Activated CD4-positive, alpha-beta T cell treated with anti-CD3 and anti-CD28 coated beads, Interleukin-2, amount 10 ng/mL, durations not matched to agents 7 days and 5 days (primary cell): Measurements from ENCODE around the gene MLLT6. TPM values are rescaled to one million over a fixed set of nuclear protein-coding genes. Genes with fewer than 3 reads are reported as not detected.

Experiments used
- CTCF ChIA-PET: fragments of 350-600 bp; sonication (Branson Sonifier 250); formaldehyde crosslinking; loops from one replicate; lab custom pipeline; 2021; ENCODE audit warnings: antibody characterized with exemption; lab: Charles Lee
- POLR2A ChIA-PET: fragments of 350-600 bp; sonication (Branson Sonifier 250); formaldehyde crosslinking; loops from one replicate; lab custom pipeline; 2021; ENCODE audit warnings: antibody characterized with exemption; lab: Charles Lee
- DNase-seq: peaks from one replicate; pipeline ENCODE4 v3.0.0-alpha.2; 2020
- H3K27ac Mint-ChIP-seq: one replicate; pipeline ENCODE4 v1.8.0; 2021; ENCODE audit warnings: mild to moderate bottlenecking, moderate library complexity, mixed read lengths
- H3K27me3 Mint-ChIP-seq: one replicate; pipeline ENCODE4 v1.8.0; 2021; ENCODE audit warnings: mixed read lengths
- H3K36me3 Mint-ChIP-seq: one replicate; pipeline ENCODE4 v1.8.0; 2021; ENCODE audit warnings: low read depth, mixed read lengths
- H3K4me1 Mint-ChIP-seq: one replicate; pipeline ENCODE4 v1.8.0; 2021; ENCODE audit warnings: mixed read lengths
- H3K4me3 Mint-ChIP-seq: one replicate; pipeline ENCODE4 v1.8.0; 2021; ENCODE audit warnings: mild to moderate bottlenecking, moderate library complexity, mixed read lengths
- H3K9me3 Mint-ChIP-seq: one replicate; pipeline ENCODE4 v1.8.0; 2021; ENCODE audit warnings: mixed read lengths
- total RNA-seq, 2 experiments: library from RNA; stranded (reverse); gene quantifications; one replicate each; pipeline ENCODE4 v1.2.3, GENCODE V29; 2021

Gene MLLT6
- total RNA-seq, 2 experiments from 2014 or later: 251 to 264 TPM

- DNase-seq: peak; percentile 79
- Mint-ChIP-seq H3K36me3 (peaks cover 25% of the 10 kb centered on the region), H3K27ac (peak overlapping the region; percentile 98), H3K27me3 (no peaks in the 10 kb centered on the region), H3K4me1 (peaks cover 47% of the 10 kb centered on the region), H3K9me3 (no peaks in the 10 kb centered on the region), H3K4me3 (peak overlapping the region; percentile 93)
- POLR2A ChIA-PET: interaction anchor here (1.0 to 1.6 kb wide), 3 partner anchors 15 to 25 kb away, joined by 3 to 7 read pairs (median 3); no protein-coding TSS in a partner anchor
- CTCF ChIA-PET: interaction anchor here (1.1 to 1.6 kb wide), 3 partner anchors 12 to 25 kb away, joined by 3 to 7 read pairs (median 3); no protein-coding TSS in a partner anchor
Observed at GRCh38 chr17:38703742-38704605, 1.1 kb upstream of the MLLT6 start.

GRCh38 chr17:38705523-38705802, 390 bp downstream of the MLLT6 start:
- ChIA-PET POLR2A (interaction anchor here (0.6 to 1.6 kb wide), 3 partner anchors 13 to 40 kb away, joined by 3 to 7 read pairs (median 4); no protein-coding TSS in a partner anchor), CTCF (interaction anchor here (1.4 to 1.9 kb wide), 4 partner anchors 10 to 29 kb away, joined by 3 to 8 read pairs (median 7); no protein-coding TSS in a partner anchor)
- Mint-ChIP-seq H3K4me1 (peaks cover 51% of the 10 kb centered on the region), H3K36me3 (peaks cover 38% of the 10 kb centered on the region), H3K27me3 (no peaks in the 10 kb centered on the region), H3K27ac (peak overlapping the region; percentile 75), H3K4me3 (peak overlapping the region; percentile 93), H3K9me3 (no peaks in the 10 kb centered on the region)
- no peak for DNase-seq

GRCh38 chr17:38705803-38706504, 881 bp downstream of the MLLT6 start:
- no peaks in the 10 kb centered on the region for H3K27me3 Mint-ChIP-seq
- H3K4me3 Mint-ChIP-seq: peak overlapping the region; percentile 93
- no peaks in the 10 kb centered on the region for H3K9me3 Mint-ChIP-seq
- CTCF ChIA-PET: interaction anchor here (1.9 kb wide), 3 partner anchors 10 to 29 kb away, joined by 7 to 10 read pairs (median 8); no protein-coding TSS in a partner anchor
- DNase-seq: peak; percentile 17
- peaks cover 43% of the 10 kb centered on the region for H3K36me3 Mint-ChIP-seq
- H3K27ac Mint-ChIP-seq: peak overlapping the region; percentile 86
- peaks cover 54% of the 10 kb centered on the region for H3K4me1 Mint-ChIP-seq
- POLR2A ChIA-PET: interaction anchor here (0.6 to 1.2 kb wide), 2 partner anchors 23 to 40 kb away, joined by 4 to 5 read pairs; no protein-coding TSS in a partner anchor

- POLR2A ChIA-PET: interaction anchor here (1.2 kb wide), 1 partner anchor 22 kb away, joined by 5 read pairs; no protein-coding TSS in a partner anchor
- Mint-ChIP-seq H3K4me3 (peak overlapping the region; percentile 93), H3K27me3 (no peaks in the 10 kb centered on the region), H3K27ac (peak overlapping the region; percentile 86), H3K36me3 (peaks cover 50% of the 10 kb centered on the region), H3K4me1 (peaks cover 54% of the 10 kb centered on the region), H3K9me3 (no peaks in the 10 kb centered on the region)
- CTCF ChIA-PET: interaction anchor here (0.6 to 1.9 kb wide), 8 partner anchors 9 to 447 kb away, joined by 3 to 10 read pairs (median 4); no protein-coding TSS in a partner anchor
- DNase-seq: peak; percentile 28
Observed at GRCh38 chr17:38706505-38707216, 1.6 kb downstream of the MLLT6 start.

- POLR2A ChIA-PET: interaction anchor here (0.5 kb wide), 1 partner anchor 1768 kb away, joined by 3 read pairs; no protein-coding TSS in a partner anchor
- H3K4me1 Mint-ChIP-seq: peaks cover 58% of the 10 kb centered on the region
Observed at GRCh38 chr17:38707678-38708351, 2.7 kb downstream of the MLLT6 start.

GRCh38 chr17:38709104-38709820, 4.2 kb downstream of the MLLT6 start:
- H3K4me1 Mint-ChIP-seq: peaks cover 64% of the 10 kb centered on the region
- DNase-seq: no peak
- CTCF ChIA-PET: interaction anchor here (1.1 to 1.9 kb wide), 3 partner anchors 10 to 33 kb away, joined by 3 to 6 read pairs (median 4); no protein-coding TSS in a partner anchor
- no peaks in the 10 kb centered on the region for H3K27me3 Mint-ChIP-seq
- H3K27ac Mint-ChIP-seq: peak overlapping the region; percentile 2
- H3K9me3 Mint-ChIP-seq: no peaks in the 10 kb centered on the region
- peaks cover 67% of the 10 kb centered on the region for H3K36me3 Mint-ChIP-seq
- no peak overlapping the region for H3K4me3 Mint-ChIP-seq
- POLR2A ChIA-PET: no interaction called here

More at GRCh38 chr17:38707678-38708351, 2.7 kb downstream of the MLLT6 start:
- Mint-ChIP-seq H3K4me3 (peak overlapping the region; percentile 93), H3K36me3 (peaks cover 58% of the 10 kb centered on the region), H3K9me3 (no peaks in the 10 kb centered on the region), H3K27ac (peak overlapping the region; percentile 11), H3K27me3 (no peaks in the 10 kb centered on the region)
- CTCF ChIA-PET: interaction anchor here (0.6 to 1.9 kb wide), 3 partner anchors 20 to 87 kb away, joined by 3 to 10 read pairs (median 3); no protein-coding TSS in a partner anchor
- no peak for DNase-seq

- Mint-ChIP-seq H3K27ac (peak overlapping the region; percentile 5), H3K36me3 (peaks cover 72% of the 10 kb centered on the region), H3K27me3 (no peaks in the 10 kb centered on the region), H3K4me3 (no peak overlapping the region), H3K4me1 (peaks cover 61% of the 10 kb centered on the region), H3K9me3 (no peaks in the 10 kb centered on the region)
- POLR2A ChIA-PET: no interaction called here
- no peak for DNase-seq
- CTCF ChIA-PET: interaction anchor here (1.1 to 1.9 kb wide), 6 partner anchors 8 to 33 kb away, joined by 3 to 8 read pairs (median 4); no protein-coding TSS in a partner anchor
Observed at GRCh38 chr17:38709864-38710603, 5.0 kb downstream of the MLLT6 start.

- ChIA-PET CTCF (interaction anchor here (0.7 to 1.9 kb wide), 6 partner anchors 9 to 34 kb away, joined by 3 to 8 read pairs (median 3); no protein-coding TSS in a partner anchor), POLR2A (no interaction called here)
- Mint-ChIP-seq H3K27me3 (no peaks in the 10 kb centered on the region), H3K4me1 (peaks cover 66% of the 10 kb centered on the region), H3K9me3 (no peaks in the 10 kb centered on the region), H3K27ac (no peak overlapping the region), H3K36me3 (peaks cover 77% of the 10 kb centered on the region), H3K4me3 (no peak overlapping the region)
- no peak for DNase-seq
Observed at GRCh38 chr17:38710604-38710962, 5.5 kb downstream of the MLLT6 start.

- peak overlapping the region; percentile 19 for H3K27ac Mint-ChIP-seq
- DNase-seq: no peak
- ChIA-PET CTCF (interaction anchor here (0.7 to 1.9 kb wide), 5 partner anchors 8 to 34 kb away, joined by 3 to 8 read pairs (median 3); no protein-coding TSS in a partner anchor), POLR2A (no interaction called here)
- H3K9me3 Mint-ChIP-seq: no peaks in the 10 kb centered on the region
- no peaks in the 10 kb centered on the region for H3K27me3 Mint-ChIP-seq
- H3K36me3 Mint-ChIP-seq: peaks cover 77% of the 10 kb centered on the region
- no peak overlapping the region for H3K4me3 Mint-ChIP-seq
- H3K4me1 Mint-ChIP-seq: peaks cover 70% of the 10 kb centered on the region
Observed at GRCh38 chr17:38710985-38711384, 5.9 kb downstream of the MLLT6 start.

- Mint-ChIP-seq H3K36me3 (peaks cover 74% of the 10 kb centered on the region), H3K4me3 (no peak overlapping the region), H3K27me3 (no peaks in the 10 kb centered on the region), H3K4me1 (peaks cover 67% of the 10 kb centered on the region), H3K9me3 (no peaks in the 10 kb centered on the region), H3K27ac (peak overlapping the region; percentile 46)
- ChIA-PET POLR2A (interaction anchor here (0.8 kb wide), 1 partner anchor 8 kb away, joined by 3 read pairs; no protein-coding TSS in a partner anchor), CTCF (interaction anchor here (0.5 kb wide), 1 partner anchor 95 kb away, joined by 3 read pairs; no protein-coding TSS in a partner anchor)
- DNase-seq: no peak
Observed at GRCh38 chr17:38711792-38712571, 6.9 kb downstream of the MLLT6 start.
